ENCODE measurements around the gene LRIG1. TPM values are rescaled to one million over a fixed set of nuclear protein-coding genes. Genes with fewer than 3 reads are reported as not detected.

The LRIG1 gene
- total and polyA plus RNA-seq, 9 of the 15 experiments (the other 6 are each of a cell fraction or from before 2014, with no cell fraction given) = 0.05 to 0.38 (median 0.13) TPM; not detected in 3

GRCh38 chr3:66403323-66403990 lies 97.4 kb downstream of the LRIG1 start (continued):
- TF ChIP-seq E2F8 (IDR thresholded peaks at IDR 0.05; ENCODE audit: low read depth, partially characterized antibody) (no peak), ZNF316 (IDR thresholded peaks at IDR 0.05) (peak; percentile 34; the same call in 1 of the 2 replicates), ATF7 (IDR thresholded peaks at IDR 0.05) (no peak), KLF1 (tag; IDR thresholded peaks at IDR 0.05) (no peak), AFF1 (IDR thresholded peaks at IDR 0.05; ENCODE audit: low read depth in 1 of 2, partially characterized antibody in 2 of 2) (no peak), TARDBP (IDR thresholded peaks at IDR 0.05) (no peak), ZNF165 (CRISPR knock-in tag; IDR thresholded peaks at IDR 0.05; ENCODE audit: borderline replicate concordance) (no peak), ZNF263 (CRISPR knock-in tag; IDR thresholded peaks at IDR 0.05; ENCODE audit: borderline replicate concordance) (no peak), GABPB1 (CRISPR knock-in tag; IDR thresholded peaks at IDR 0.05) (no peak), SREBF2 (CRISPR knock-in tag; IDR thresholded peaks at IDR 0.05) (no peak), BHLHE40 (IDR thresholded peaks at IDR 0.05; ENCODE audit: low read length) (no peak)
